Measurements from ENCODE around the gene SERPINA6.

DNA sequence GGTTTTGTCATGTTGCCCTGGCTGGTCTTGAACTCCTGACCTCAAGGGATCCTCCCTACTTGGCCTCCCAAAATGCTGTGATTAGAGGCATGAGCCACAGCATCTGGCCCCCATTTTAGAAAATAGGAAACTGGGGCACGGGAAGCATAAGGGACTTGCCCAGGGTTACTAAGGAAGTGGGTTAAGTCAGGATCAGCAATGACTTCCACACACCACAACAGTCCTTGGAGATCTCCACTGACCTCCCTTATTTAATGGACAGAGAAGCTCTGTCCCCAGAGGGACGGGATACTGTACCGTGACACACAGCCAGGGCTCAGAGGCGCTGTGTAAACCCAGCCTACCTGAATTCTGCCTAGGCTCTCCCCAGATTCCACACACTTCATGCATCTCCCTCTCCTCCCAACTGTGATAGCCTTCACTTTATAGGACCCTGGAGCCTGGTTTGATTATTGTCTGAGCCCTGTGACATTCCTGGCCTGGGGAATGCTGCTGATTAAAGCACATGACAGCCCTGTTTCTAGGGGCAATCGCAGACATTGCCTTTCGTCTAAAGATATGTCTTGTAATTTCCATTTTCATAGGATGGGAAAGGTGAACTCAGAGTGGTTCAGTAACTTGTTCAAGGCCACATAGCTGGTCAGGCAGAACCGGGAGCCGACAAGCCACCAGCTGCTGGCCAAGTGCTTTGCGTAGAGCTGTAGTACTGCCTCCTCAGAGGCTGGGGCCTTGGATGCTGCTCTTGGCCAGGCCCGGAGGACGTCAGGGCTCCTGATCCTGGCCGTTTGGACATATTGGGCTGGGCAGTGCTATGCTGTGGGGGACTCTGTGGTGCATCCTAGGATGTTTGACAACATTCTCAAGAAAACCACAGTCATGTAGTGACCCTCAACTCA is 44.5 kb upstream of the SERPINA6 start:
- TF ChIP-seq TAF1 (IDR thresholded peaks at IDR 0.05; ENCODE audit: borderline replicate concordance, insufficient read depth, low read length) (no peak), SIN3A (IDR thresholded peaks at IDR 0.05; ENCODE audit: borderline replicate concordance, insufficient read depth, low read length) (no peak)
- TF ChIP-seq, protein P1, sequence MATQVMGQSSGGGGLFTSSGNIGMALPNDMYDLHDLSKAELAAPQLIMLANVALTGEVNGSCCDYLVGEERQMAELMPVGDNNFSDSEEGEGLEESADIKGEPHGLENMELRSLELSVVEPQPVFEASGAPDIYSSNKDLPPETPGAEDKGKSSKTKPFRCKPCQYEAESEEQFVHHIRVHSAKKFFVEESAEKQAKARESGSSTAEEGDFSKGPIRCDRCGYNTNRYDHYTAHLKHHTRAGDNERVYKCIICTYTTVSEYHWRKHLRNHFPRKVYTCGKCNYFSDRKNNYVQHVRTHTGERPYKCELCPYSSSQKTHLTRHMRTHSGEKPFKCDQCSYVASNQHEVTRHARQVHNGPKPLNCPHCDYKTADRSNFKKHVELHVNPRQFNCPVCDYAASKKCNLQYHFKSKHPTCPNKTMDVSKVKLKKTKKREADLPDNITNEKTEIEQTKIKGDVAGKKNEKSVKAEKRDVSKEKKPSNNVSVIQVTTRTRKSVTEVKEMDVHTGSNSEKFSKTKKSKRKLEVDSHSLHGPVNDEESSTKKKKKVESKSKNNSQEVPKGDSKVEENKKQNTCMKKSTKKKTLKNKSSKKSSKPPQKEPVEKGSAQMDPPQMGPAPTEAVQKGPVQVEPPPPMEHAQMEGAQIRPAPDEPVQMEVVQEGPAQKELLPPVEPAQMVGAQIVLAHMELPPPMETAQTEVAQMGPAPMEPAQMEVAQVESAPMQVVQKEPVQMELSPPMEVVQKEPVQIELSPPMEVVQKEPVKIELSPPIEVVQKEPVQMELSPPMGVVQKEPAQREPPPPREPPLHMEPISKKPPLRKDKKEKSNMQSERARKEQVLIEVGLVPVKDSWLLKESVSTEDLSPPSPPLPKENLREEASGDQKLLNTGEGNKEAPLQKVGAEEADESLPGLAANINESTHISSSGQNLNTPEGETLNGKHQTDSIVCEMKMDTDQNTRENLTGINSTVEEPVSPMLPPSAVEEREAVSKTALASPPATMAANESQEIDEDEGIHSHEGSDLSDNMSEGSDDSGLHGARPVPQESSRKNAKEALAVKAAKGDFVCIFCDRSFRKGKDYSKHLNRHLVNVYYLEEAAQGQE (IDR thresholded peaks at IDR 0.05; ENCODE audit: insufficient read depth in 1 of 2, low read depth in 2 of 2, low read length in 2 of 2) = no peak

Data from PFSK-1 (cell line).